ENCODE results near the gene SLC7A6.

The SLC7A6 gene

DNA sequence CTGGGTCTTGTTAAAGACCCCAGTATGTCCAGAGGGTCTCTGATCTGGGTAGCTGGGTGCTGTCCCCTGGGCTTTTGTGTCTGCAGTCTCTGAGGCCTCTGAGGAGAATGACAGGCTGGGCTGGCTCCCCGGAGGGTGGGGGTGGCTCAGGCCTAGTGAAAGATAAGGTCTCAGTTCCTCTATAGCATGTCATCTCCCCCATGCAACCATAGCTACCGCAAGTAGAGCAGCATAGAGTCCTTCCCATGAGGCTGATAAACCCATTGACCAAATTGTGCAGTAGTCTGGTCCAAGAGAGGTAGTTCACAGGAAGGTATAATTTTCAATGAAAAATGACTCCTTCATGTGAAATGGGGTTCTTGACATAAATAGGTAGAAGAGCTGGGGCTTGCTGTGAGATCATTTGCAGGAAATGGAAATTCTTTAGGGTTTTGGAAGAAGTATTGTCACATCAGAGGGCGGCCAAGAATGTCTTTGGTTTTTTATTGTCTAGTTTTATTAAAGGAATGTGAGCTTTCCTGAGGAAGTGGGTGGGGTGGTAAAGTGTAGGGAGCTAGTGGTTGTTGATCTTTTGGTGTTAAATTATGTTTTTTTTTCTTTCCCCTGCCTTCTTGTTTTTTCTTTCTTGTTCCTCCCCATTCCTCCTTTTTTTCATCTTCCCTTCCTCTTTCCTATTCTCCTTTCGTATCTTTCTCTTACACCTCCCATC, 25.4 kb downstream of the SLC7A6 start:
- Histone ChIP-seq H3K4me1 (ENCODE audit: low read length) (peaks cover 33% of the 10 kb centered on the region), H3K9ac (ENCODE audit: low read length) (peak overlapping the region; percentile 27; the same call in 1 of the 2 replicates), H3K36me3 (replicated peaks; ENCODE audit: low read depth, low read length) (peaks cover 48% of the 10 kb centered on the region), H3K27ac (ENCODE audit: low read length) (peak overlapping the region; percentile 55), H2AFZ (ENCODE audit: low read depth, low read length) (no peak overlapping the region), H3K27me3 (ENCODE audit: low read depth, low read length) (no peaks in the 10 kb centered on the region), H3K4me2 (ENCODE audit: low read length) (peak overlapping the region; percentile 51), H3K4me3 (ENCODE audit: low read length) (0 out of 2 replicates have a peak overlapping the region, but pooled peaks have one; percentile 7), H4K20me1 (ENCODE audit: insufficient read depth, low read length) (0 out of 2 replicates have a peak, but pooled peaks cover under 1% of the 10 kb centered on the region), H3K79me2 (ENCODE audit: low read length) (peaks cover 15% of the 10 kb centered on the region), H3K9me3 (ENCODE audit: insufficient read depth, low read length) (no peaks in the 10 kb centered on the region)
- TF ChIP-seq, protein P1, sequence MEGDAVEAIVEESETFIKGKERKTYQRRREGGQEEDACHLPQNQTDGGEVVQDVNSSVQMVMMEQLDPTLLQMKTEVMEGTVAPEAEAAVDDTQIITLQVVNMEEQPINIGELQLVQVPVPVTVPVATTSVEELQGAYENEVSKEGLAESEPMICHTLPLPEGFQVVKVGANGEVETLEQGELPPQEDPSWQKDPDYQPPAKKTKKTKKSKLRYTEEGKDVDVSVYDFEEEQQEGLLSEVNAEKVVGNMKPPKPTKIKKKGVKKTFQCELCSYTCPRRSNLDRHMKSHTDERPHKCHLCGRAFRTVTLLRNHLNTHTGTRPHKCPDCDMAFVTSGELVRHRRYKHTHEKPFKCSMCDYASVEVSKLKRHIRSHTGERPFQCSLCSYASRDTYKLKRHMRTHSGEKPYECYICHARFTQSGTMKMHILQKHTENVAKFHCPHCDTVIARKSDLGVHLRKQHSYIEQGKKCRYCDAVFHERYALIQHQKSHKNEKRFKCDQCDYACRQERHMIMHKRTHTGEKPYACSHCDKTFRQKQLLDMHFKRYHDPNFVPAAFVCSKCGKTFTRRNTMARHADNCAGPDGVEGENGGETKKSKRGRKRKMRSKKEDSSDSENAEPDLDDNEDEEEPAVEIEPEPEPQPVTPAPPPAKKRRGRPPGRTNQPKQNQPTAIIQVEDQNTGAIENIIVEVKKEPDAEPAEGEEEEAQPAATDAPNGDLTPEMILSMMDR (IDR thresholded peaks at IDR 0.05; ENCODE audit: low read depth, low read length) = no peak
- TF ChIP-seq EZH2phosphoT487 (IDR thresholded peaks at IDR 0.05; ENCODE audit: low read depth) = no peak

DNA sequence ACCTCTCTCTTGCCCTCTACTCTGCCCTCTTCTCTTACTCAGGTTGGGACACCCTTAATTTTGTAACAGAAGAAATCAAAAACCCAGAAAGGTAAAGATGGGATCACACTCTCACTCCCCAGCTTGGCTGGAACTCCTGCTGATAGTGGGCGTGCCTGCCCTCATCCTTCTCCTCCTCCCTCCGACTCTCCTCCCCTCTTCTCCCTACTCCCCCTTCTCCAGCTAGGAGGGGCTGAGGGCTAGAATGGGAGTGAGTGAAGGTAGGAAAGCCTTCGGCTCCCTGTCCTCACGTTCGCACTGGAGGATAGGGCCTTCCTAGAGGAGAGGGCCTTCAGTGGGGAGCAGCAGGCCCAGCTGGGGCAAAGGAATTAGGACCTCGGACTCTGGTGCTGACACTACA, 26.1 kb downstream of the SLC7A6 start:
- H3K27ac ChIP-seq (ENCODE audit: low read length) = peak overlapping the region; percentile 55; the same call in 1 of the 2 replicates
- TF ChIP-seq, protein P1 (IDR thresholded peaks at IDR 0.05; ENCODE audit: low read depth, low read length) = no peak
- no peak for TF ChIP-seq EZH2phosphoT487 (IDR thresholded peaks at IDR 0.05; ENCODE audit: low read depth)
- no peaks in the 10 kb centered on the region for H3K9me3 ChIP-seq (ENCODE audit: insufficient read depth, low read length)
- H3K79me2 ChIP-seq (ENCODE audit: low read length) = peaks cover 13% of the 10 kb centered on the region
- peaks cover 52% of the 10 kb centered on the region for H3K36me3 ChIP-seq (replicated peaks; ENCODE audit: low read depth, low read length)
- no peak overlapping the region for H3K4me3 ChIP-seq (ENCODE audit: low read length)
- no peaks in the 10 kb centered on the region for H4K20me1 ChIP-seq (ENCODE audit: insufficient read depth, low read length)
- H3K27me3 ChIP-seq (ENCODE audit: low read depth, low read length) = no peaks in the 10 kb centered on the region
- no peak overlapping the region for H3K4me2 ChIP-seq (ENCODE audit: low read length)
- peaks cover 26% of the 10 kb centered on the region for H3K4me1 ChIP-seq (ENCODE audit: low read length)
- no peak overlapping the region for H2AFZ ChIP-seq (ENCODE audit: low read depth, low read length)
- H3K9ac ChIP-seq (ENCODE audit: low read length) = no peak overlapping the region; the same call in 1 of the 2 replicates

DNA sequence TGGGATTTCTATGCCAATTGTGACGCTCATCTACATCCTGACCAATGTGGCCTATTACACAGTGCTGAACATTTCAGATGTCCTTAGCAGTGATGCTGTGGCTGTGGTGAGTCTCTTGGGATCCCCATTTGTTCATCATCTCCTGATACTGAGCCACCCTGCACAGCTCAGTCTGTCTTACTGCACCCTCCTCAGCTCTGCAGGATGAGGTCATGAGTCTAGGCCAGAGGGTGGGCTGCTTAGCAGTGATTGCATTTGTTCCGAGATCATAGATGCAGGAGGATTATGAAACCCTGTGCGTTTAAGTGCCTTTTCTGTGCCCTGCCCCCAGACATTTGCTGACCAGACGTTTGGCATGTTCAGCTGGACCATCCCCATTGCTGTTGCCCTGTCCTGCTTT, 26.9 kb downstream of the SLC7A6 start:
- no peak overlapping the region for H3K4me2 ChIP-seq (ENCODE audit: low read length)
- H3K27me3 ChIP-seq (ENCODE audit: low read depth, low read length) = no peaks in the 10 kb centered on the region
- peaks cover 6% of the 10 kb centered on the region for H3K79me2 ChIP-seq (ENCODE audit: low read length)
- TF ChIP-seq EZH2phosphoT487 (IDR thresholded peaks at IDR 0.05; ENCODE audit: low read depth) = no peak
- TF ChIP-seq, protein P1 (IDR thresholded peaks at IDR 0.05; ENCODE audit: low read depth, low read length) = no peak
- no peak overlapping the region for H3K27ac ChIP-seq (ENCODE audit: low read length)
- H3K36me3 ChIP-seq (replicated peaks; ENCODE audit: low read depth, low read length) = peaks cover 50% of the 10 kb centered on the region
- no peak overlapping the region for H3K9ac ChIP-seq (ENCODE audit: low read length)
- no peak overlapping the region for H3K4me3 ChIP-seq (ENCODE audit: low read length)
- no peaks in the 10 kb centered on the region for H4K20me1 ChIP-seq (ENCODE audit: insufficient read depth, low read length)
- H2AFZ ChIP-seq (ENCODE audit: low read depth, low read length) = no peak overlapping the region
- H3K9me3 ChIP-seq (ENCODE audit: insufficient read depth, low read length) = no peaks in the 10 kb centered on the region
- peaks cover 19% of the 10 kb centered on the region for H3K4me1 ChIP-seq (ENCODE audit: low read length)

DNA sequence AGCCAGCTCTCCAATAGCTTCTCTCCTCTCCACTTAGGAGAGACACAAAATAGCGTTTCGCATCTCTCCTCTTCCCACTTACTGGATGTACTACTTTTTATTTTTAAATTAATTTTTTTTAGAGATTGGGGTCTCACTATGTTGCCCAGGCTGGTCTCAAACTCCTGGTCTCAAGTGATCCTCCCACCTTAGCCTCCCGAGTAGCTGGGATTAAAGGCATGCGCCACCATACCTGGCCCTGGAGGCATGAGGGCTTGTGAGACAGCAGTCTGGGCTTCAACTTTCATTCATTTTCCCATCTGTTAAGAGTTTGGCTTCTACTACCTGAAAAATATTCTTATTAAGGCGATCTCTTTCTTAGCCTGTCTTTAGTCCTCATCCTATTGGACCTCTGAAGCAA, 28.1 kb downstream of the SLC7A6 start:
- Histone ChIP-seq H3K4me3 (ENCODE audit: low read length) (no peak overlapping the region), H3K36me3 (replicated peaks; ENCODE audit: low read depth, low read length) (peaks cover 51% of the 10 kb centered on the region), H4K20me1 (ENCODE audit: insufficient read depth, low read length) (no peaks in the 10 kb centered on the region), H3K4me1 (ENCODE audit: low read length) (peaks cover 14% of the 10 kb centered on the region), H3K9me3 (ENCODE audit: insufficient read depth, low read length) (no peaks in the 10 kb centered on the region), H3K27ac (ENCODE audit: low read length) (no peak overlapping the region), H3K9ac (ENCODE audit: low read length) (no peak overlapping the region), H3K4me2 (ENCODE audit: low read length) (no peak overlapping the region), H3K27me3 (ENCODE audit: low read depth, low read length) (no peaks in the 10 kb centered on the region), H3K79me2 (ENCODE audit: low read length) (no peaks in the 10 kb centered on the region; the same call in 1 of the 2 replicates), H2AFZ (ENCODE audit: low read depth, low read length) (no peak overlapping the region)
- TF ChIP-seq EZH2phosphoT487 (IDR thresholded peaks at IDR 0.05; ENCODE audit: low read depth) = no peak
- TF ChIP-seq, protein P1 (IDR thresholded peaks at IDR 0.05; ENCODE audit: low read depth, low read length) = no peak
